CD4-positive, alpha-beta T cell treated with Interleukin-4 for 4 hours (primary cell): ENCODE results near the gene SEMA6C.
"Not testable (repeated sequence)": the region's sequence is repeated elsewhere in the genome, so short reads cannot be mapped to it uniquely, and the experiment has no call there.

Experiments
- DNase-seq: peaks from one replicate; pipeline ENCODE4 v3.0.0-alpha.2; 2020

Gene SEMA6C

GRCh38 chr1:151124763-151125403, 21.5 kb downstream of the SEMA6C start:
- no peak for DNase-seq

- DNase-seq = no peak
Observed at GRCh38 chr1:151113877-151114276, 32.6 kb downstream of the SEMA6C start.

GRCh38 chr1:151108331-151108730, 38.1 kb downstream of the SEMA6C start:
- DNase-seq = no peak

GRCh38 chr1:151106894-151107293, 39.5 kb downstream of the SEMA6C start:
- no peak for DNase-seq

GRCh38 chr1:151104630-151105029, 41.8 kb downstream of the SEMA6C start:
- no peak for DNase-seq

- DNase-seq = no peak
Observed at GRCh38 chr1:151098126-151098525, 48.3 kb downstream of the SEMA6C start.

GRCh38 chr1:151097426-151097825, 49.0 kb downstream of the SEMA6C start:
- DNase-seq = not testable (repeated sequence)

- DNase-seq = no peak
Observed at GRCh38 chr1:151085953-151086559, 60.4 kb downstream of the SEMA6C start.
